ENCODE measurements around the gene GREB1. TPM values are rescaled to one million over a fixed set of nuclear protein-coding genes. Genes with fewer than 3 reads are reported as not detected.

GREB1 gene
- total RNA-seq, 1 experiment from 2014 or later: 16.5 TPM

- Histone ChIP-seq H4K20me1 (ENCODE audit: control insufficient read depth, insufficient read depth, insufficient read length) (peaks cover 2% of the 10 kb centered on the region), H2BK12ac (ENCODE audit: insufficient read length, low read depth, low read length) (no peak overlapping the region), H3K9me3 (ENCODE audit: control insufficient read depth, low read depth, low read length) (no peaks in the 10 kb centered on the region), H3K27me3 (ENCODE audit: insufficient read depth, low read length) (no peaks in the 10 kb centered on the region), H2BK120ac (ENCODE audit: low read depth, low read length, poor library complexity, severe bottlenecking) (no peak overlapping the region), H3T11ph (ENCODE audit: low read length) (no peak overlapping the region), H2AK5ac (ENCODE audit: insufficient read length, low read length) (no peak overlapping the region), H3K56ac (ENCODE audit: insufficient read length, low read depth, low read length) (no peak overlapping the region), H2AFZ (ENCODE audit: low read length) (no peak overlapping the region), H2BK5ac (ENCODE audit: insufficient read length, low read length) (no peak overlapping the region), H3K4ac (ENCODE audit: low read depth, low read length) (no peak overlapping the region), H2BK15ac (ENCODE audit: low read depth, low read length) (no peak overlapping the region), H4K8ac (replicated peaks; ENCODE audit: insufficient read length, low read depth, low read length) (no peak overlapping the region), H3K23ac (ENCODE audit: insufficient read length, low read depth, low read length) (no peak overlapping the region), H3K4me1 (ENCODE audit: insufficient read depth, low read length) (peaks cover 37% of the 10 kb centered on the region), H3K23me2 (ENCODE audit: insufficient read length, low read depth, low read length, poor library complexity, severe bottlenecking) (no peaks in the 10 kb centered on the region), H3K79me1 (ENCODE audit: insufficient read depth, low read depth, low read length, poor library complexity, severe bottlenecking) (no peaks in the 10 kb centered on the region), H3K27ac (ENCODE audit: insufficient read length, low read depth, low read length) (no peak overlapping the region), H3K4me2 (ENCODE audit: insufficient read depth, insufficient read length, low read length) (no peak overlapping the region), H4K91ac (ENCODE audit: insufficient read length, low read depth, low read length) (no peak overlapping the region), H3K79me2 (ENCODE audit: insufficient read depth, low read length) (0 out of 2 replicates have a peak, but pooled peaks cover 4% of the 10 kb centered on the region), H2BK20ac (ENCODE audit: low read depth, low read length, poor library complexity, severe bottlenecking) (no peak overlapping the region), H3K14ac (ENCODE audit: insufficient read depth, low read length) (no peak overlapping the region), H3K9ac (ENCODE audit: extremely low read depth, insufficient read length, low read length) (no peak overlapping the region), H4K5ac (ENCODE audit: insufficient read length, low read depth, low read length) (no peak overlapping the region), H3K18ac (ENCODE audit: insufficient read length, low read depth, low read length) (no peak overlapping the region)
- Mint-ChIP-seq H3K27me3 (ENCODE audit: low read depth) (peaks cover 3% of the 10 kb centered on the region), H3K4me1 (peaks cover 44 to 52% of the 10 kb centered on the region in 2 experiments), H3K27ac (peak overlapping the region in 2 of 3 experiments; percentile 24 to 73; a peak in 3 of 7 replicates), H3K9me3 (no peaks in the 10 kb centered on the region), H3K4me3 (no peak overlapping the region), H3K36me3 (ENCODE audit: insufficient read depth in 1 of 3, low read depth in 3 of 3) (no peaks in the 10 kb centered on the region; a peak in 1 of 7 replicates)
- no peak for DNase-seq
- peak; percentile 21; the same call in 1 of the 3 replicates for TF ChIP-seq CTCF (conservative IDR thresholded peaks at IDR 0.05)
- WGBS (ENCODE audit: extremely low coverage, insufficient read length, low lambda C conversion rate): no CpG with 5 or more reads among the region's 11 CpGs
These were observed 9.7 kb downstream of the GREB1 start for GRCh38 chr2:11543337-11544216.
